HG03575 (cell line): ENCODE results near the gene CD320.
"Not testable (repeated sequence)": the region's sequence is repeated elsewhere in the genome, so short reads cannot be mapped to it uniquely, and the experiment has no call there.

ENCODE experiments used
- ATAC-seq: cut with Tn5 transposase; IDR thresholded peaks from one replicate; pipeline ENCODE4 v1.9.1; 2021; ENCODE audit not compliant: unreplicated experiment, insufficient number of reproducible peaks, low FRiP score; ENCODE audit errors: extremely low read depth

The CD320 gene

GRCh38 chr19:8334458-8335342 lies 26.5 kb upstream of the CD320 start:
- ATAC-seq: no peak

GRCh38 chr19:8333767-8334457 lies 25.8 kb upstream of the CD320 start:
- ATAC-seq: no peak

- ATAC-seq: no peak
Measured at GRCh38 chr19:8332976-8333766, 25.0 kb upstream of the CD320 start.

GRCh38 chr19:8331263-8331845 lies 23.2 kb upstream of the CD320 start:
- ATAC-seq: no peak

GRCh38 chr19:8329996-8330395 lies 21.8 kb upstream of the CD320 start:
- no peak for ATAC-seq

- no peak for ATAC-seq
Measured at GRCh38 chr19:8325454-8325853, 17.3 kb upstream of the CD320 start.

GRCh38 chr19:8324186-8325050 lies 16.3 kb upstream of the CD320 start:
- no peak for ATAC-seq

- no peak for ATAC-seq
Measured at GRCh38 chr19:8323781-8324185, 15.6 kb upstream of the CD320 start.

GRCh38 chr19:8322638-8322997 lies 14.5 kb upstream of the CD320 start:
- ATAC-seq: no peak

- ATAC-seq: no peak
Measured at GRCh38 chr19:8321986-8322637, 14.0 kb upstream of the CD320 start.

- no peak for ATAC-seq
Measured at GRCh38 chr19:8321067-8321985, 13.2 kb upstream of the CD320 start, which contains the start of the genes NDUFA7 and RPS28. NDUFA7 (minus strand) TSS chr19:8321375; CDS start chr19:8321358, 17 bp downstream. RPS28 (plus strand) TSS chr19:8321496; CDS start chr19:8321531, 35 bp downstream.

- no peak for ATAC-seq
Measured at GRCh38 chr19:8320564-8321066, 12.5 kb upstream of the CD320 start.

- no peak for ATAC-seq
Measured at GRCh38 chr19:8319807-8320520, 11.8 kb upstream of the CD320 start.

GRCh38 chr19:8318835-8319234 lies 10.7 kb upstream of the CD320 start:
- ATAC-seq: not testable (repeated sequence)

- no peak for ATAC-seq
Measured at GRCh38 chr19:8316351-8317125, 8.4 kb upstream of the CD320 start.
